ENCODE measurements around the gene ENDOV. TPM values are rescaled to one million over a fixed set of nuclear protein-coding genes. Genes with fewer than 3 reads are reported as not detected.
A peak's percentile ranks its signal among the peaks of the same experiment; 100 is the strongest.

Gene ENDOV
- total RNA-seq, 1 experiment from 2014 or later, result 33.2 TPM

DNA sequence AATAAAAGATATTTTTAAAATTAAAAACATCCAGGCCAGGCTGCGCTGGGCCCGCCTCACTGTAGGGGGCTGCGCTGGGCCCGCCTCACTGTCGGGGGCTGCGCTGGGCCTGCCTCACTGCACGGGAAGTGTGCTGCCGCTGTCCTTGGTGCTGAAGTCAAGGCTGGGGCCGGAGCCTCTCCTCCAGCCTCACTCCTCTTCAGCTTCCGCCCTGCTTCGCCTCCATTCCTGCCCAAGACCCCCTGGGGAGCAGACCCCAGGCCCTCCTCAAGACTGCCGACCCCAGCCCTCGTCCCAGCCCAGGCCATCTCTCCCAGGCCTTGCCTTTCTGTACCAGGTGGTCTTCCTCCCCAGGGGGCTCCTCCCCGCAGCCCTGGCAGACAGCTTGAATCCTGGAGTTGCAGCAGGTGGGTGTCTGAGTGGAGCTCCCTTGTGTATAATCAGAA lies 26.2 kb downstream of the ENDOV start:
- peaks cover 8% of the 10 kb centered on the region for H3K27me3 Mint-ChIP-seq (ENCODE audit: unreplicated experiment)
- H3K36me3 Mint-ChIP-seq (ENCODE audit: insufficient read depth, unreplicated experiment), result peaks cover 8% of the 10 kb centered on the region
- TF ChIP-seq, protein P1, sequence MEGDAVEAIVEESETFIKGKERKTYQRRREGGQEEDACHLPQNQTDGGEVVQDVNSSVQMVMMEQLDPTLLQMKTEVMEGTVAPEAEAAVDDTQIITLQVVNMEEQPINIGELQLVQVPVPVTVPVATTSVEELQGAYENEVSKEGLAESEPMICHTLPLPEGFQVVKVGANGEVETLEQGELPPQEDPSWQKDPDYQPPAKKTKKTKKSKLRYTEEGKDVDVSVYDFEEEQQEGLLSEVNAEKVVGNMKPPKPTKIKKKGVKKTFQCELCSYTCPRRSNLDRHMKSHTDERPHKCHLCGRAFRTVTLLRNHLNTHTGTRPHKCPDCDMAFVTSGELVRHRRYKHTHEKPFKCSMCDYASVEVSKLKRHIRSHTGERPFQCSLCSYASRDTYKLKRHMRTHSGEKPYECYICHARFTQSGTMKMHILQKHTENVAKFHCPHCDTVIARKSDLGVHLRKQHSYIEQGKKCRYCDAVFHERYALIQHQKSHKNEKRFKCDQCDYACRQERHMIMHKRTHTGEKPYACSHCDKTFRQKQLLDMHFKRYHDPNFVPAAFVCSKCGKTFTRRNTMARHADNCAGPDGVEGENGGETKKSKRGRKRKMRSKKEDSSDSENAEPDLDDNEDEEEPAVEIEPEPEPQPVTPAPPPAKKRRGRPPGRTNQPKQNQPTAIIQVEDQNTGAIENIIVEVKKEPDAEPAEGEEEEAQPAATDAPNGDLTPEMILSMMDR (IDR thresholded peaks at IDR 0.05; ENCODE audit: unreplicated experiment), result no peak
- BruUV-seq (replicated peaks), result no TSS peak
- CTCF ChIA-PET, result no interaction called here
- peak; percentile 28 for DNase-seq
- intact Hi-C loops (cut with micrococcal nuclease; ENCODE audit: unreplicated experiment), result no loop called here
- no peaks in the 10 kb centered on the region for H3K9me3 Mint-ChIP-seq (ENCODE audit: low read depth, unreplicated experiment)
- no peak overlapping the region for H3K4me3 Mint-ChIP-seq (ENCODE audit: low read depth, unreplicated experiment)
- no peaks in the 10 kb centered on the region for H3K4me1 Mint-ChIP-seq (ENCODE audit: low read depth, unreplicated experiment)
- H3K27ac Mint-ChIP-seq (ENCODE audit: unreplicated experiment), result no peak overlapping the region

- no peak for DNase-seq
- no TSS peak for BruUV-seq (replicated peaks)
- Mint-ChIP-seq H3K4me3 (ENCODE audit: low read depth, unreplicated experiment) (no peak overlapping the region), H3K27ac (ENCODE audit: unreplicated experiment) (no peak overlapping the region), H3K27me3 (ENCODE audit: unreplicated experiment) (peaks cover 8% of the 10 kb centered on the region), H3K9me3 (ENCODE audit: low read depth, unreplicated experiment) (no peaks in the 10 kb centered on the region), H3K4me1 (ENCODE audit: low read depth, unreplicated experiment) (no peaks in the 10 kb centered on the region), H3K36me3 (ENCODE audit: insufficient read depth, unreplicated experiment) (peaks cover 8% of the 10 kb centered on the region)
- intact Hi-C loops (cut with micrococcal nuclease; ENCODE audit: unreplicated experiment), result no loop called here
- CTCF ChIA-PET, result no interaction called here
- TF ChIP-seq, protein P1 (IDR thresholded peaks at IDR 0.05; ENCODE audit: unreplicated experiment), result no peak
These were observed 26.8 kb downstream of the ENDOV start for GRCh38 chr17:80441598-80442322.

DNA sequence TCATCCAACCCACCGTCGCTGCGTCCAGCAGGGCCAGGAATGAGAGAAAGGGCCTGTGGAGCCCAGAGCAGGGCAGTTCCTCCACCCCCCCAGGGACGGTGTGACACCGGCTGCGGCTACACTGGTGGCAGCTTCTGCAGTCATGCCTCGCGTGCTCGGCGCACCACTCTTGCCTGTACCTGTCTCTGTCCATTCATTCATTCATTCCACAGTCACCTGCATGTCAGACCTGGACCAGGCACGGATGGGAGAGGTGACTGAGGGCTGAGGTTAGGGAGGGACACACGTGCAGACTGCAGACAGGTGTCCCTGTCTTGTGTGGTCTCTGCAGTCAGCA lies 27.3 kb downstream of the ENDOV start:
- no peaks in the 10 kb centered on the region for H3K4me1 Mint-ChIP-seq (ENCODE audit: low read depth, unreplicated experiment)
- no peak overlapping the region for H3K27ac Mint-ChIP-seq (ENCODE audit: unreplicated experiment)
- intact Hi-C loops (cut with micrococcal nuclease; ENCODE audit: unreplicated experiment), result no loop called here
- CTCF ChIA-PET, result no interaction called here
- H3K4me3 Mint-ChIP-seq (ENCODE audit: low read depth, unreplicated experiment), result no peak overlapping the region
- H3K36me3 Mint-ChIP-seq (ENCODE audit: insufficient read depth, unreplicated experiment), result peaks cover 8% of the 10 kb centered on the region
- H3K27me3 Mint-ChIP-seq (ENCODE audit: unreplicated experiment), result peaks cover 8% of the 10 kb centered on the region
- no peak for DNase-seq
- BruUV-seq (replicated peaks), result no TSS peak
- H3K9me3 Mint-ChIP-seq (ENCODE audit: low read depth, unreplicated experiment), result no peaks in the 10 kb centered on the region
- TF ChIP-seq, protein P1 (IDR thresholded peaks at IDR 0.05; ENCODE audit: unreplicated experiment), result no peak

DNA sequence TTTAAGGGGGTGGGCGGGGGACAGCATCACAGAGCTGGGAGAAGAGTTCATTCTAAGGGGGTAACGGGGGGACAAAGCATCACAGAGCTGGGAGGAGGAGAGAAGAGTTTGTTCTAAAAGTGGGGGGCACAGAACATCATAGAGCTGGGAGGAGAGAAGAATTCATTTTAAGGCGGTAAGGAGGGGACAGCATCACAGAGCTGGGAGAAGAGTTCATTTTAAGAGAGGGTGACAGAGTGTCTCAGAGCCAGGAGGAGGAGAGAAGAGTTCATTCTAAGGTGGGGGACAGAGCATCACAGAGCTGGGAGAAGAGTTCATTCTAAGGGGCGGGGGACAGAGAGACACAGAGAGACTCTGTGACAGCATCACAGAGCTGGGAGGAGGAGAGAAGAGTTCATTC lies 27.8 kb downstream of the ENDOV start:
- BruUV-seq (replicated peaks), result no TSS peak
- H3K36me3 Mint-ChIP-seq (ENCODE audit: insufficient read depth, unreplicated experiment), result peaks cover 7% of the 10 kb centered on the region
- H3K9me3 Mint-ChIP-seq (ENCODE audit: low read depth, unreplicated experiment), result no peaks in the 10 kb centered on the region
- CTCF ChIA-PET, result no interaction called here
- no peak for DNase-seq
- no peak overlapping the region for H3K4me3 Mint-ChIP-seq (ENCODE audit: low read depth, unreplicated experiment)
- H3K27ac Mint-ChIP-seq (ENCODE audit: unreplicated experiment), result no peak overlapping the region
- intact Hi-C loops (cut with micrococcal nuclease; ENCODE audit: unreplicated experiment), result no loop called here
- no peaks in the 10 kb centered on the region for H3K4me1 Mint-ChIP-seq (ENCODE audit: low read depth, unreplicated experiment)
- H3K27me3 Mint-ChIP-seq (ENCODE audit: unreplicated experiment), result peaks cover 8% of the 10 kb centered on the region
- TF ChIP-seq, protein P1 (IDR thresholded peaks at IDR 0.05; ENCODE audit: unreplicated experiment), result no peak
